Adrenal gland (tissue), 5 donors: ENCODE results near the gene SLC50A1.

Experiments
- POLR2A ChIP-seq, 2 donors: fragments of 450-650 bp; IDR thresholded peaks; one replicate each; pipeline ENCODE4 v1.6.1; 2017; ENCODE audit warnings: antibody characterized with exemption in 2 of 2, mild to moderate bottlenecking in 2 of 2, moderate library complexity in 1 of 2
- TF ChIP-seq, protein P1 (sequence below), 6 experiments: fragments of 450-650 bp in 4 of 6; fragments of 200-600 bp in 2 of 6; sonication (generic) in 1 of 6; IDR thresholded peaks; 1 replicate in 5 of 6; 2 replicates in 1 of 6; pipeline versions ENCODE4 v1.5.1 to v1.8.0; 2016 to 2021; ENCODE audit warnings: antibody characterized with exemption in 6 of 6, mild to moderate bottlenecking in 2 of 6, moderate library complexity in 1 of 6
- donor health status: DM: no; HTN: no; CAD: no.

DNA sequence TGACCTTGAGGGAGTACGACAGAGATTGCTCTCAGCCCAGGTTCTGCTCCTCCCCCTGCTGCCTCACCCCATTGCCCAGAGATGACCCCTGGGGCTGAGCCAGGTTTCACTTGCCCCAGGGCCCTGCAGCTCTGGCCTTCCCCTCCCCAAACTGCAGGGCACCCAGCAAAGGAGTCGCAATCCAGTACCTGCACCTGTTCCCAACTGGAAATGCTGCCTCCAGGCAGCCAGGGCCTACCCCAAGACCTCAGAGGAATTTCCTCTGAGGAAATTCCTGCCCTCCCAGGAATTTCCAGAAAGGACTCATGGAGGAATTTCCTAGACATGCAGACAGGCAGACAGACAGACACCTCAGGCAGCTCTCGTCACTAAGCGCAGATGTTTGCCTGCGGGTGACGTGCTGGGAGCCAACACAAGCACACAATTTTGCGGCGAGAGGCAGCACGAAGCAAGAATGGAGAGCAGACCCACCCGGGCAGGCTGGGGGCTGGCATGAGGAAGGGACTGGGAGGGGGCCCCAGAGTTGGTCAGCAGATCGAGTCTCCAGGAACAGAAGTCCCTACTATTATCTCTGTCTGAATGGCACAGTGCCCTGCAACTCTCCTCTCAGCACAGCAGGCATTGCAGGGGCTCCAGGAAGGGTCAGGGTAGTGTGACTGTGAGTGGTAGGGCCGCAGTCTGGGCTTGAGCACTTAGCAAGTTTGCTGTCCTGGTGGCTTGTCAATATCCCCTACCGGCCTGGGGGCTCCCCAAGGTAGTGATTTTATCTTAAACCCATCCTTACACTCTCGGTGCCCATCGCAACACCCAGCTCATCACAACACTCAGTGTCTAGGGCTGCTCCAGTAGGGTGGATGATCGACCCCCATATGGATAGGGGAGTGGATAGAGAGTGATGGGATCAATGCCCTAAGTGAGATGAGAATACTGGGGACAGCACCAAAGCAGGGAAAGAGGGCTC lies 10.9 kb upstream of the SLC50A1 start:
- no peak for TF ChIP-seq POLR2A (IDR thresholded peaks at IDR 0.05)
- TF ChIP-seq, protein P1, sequence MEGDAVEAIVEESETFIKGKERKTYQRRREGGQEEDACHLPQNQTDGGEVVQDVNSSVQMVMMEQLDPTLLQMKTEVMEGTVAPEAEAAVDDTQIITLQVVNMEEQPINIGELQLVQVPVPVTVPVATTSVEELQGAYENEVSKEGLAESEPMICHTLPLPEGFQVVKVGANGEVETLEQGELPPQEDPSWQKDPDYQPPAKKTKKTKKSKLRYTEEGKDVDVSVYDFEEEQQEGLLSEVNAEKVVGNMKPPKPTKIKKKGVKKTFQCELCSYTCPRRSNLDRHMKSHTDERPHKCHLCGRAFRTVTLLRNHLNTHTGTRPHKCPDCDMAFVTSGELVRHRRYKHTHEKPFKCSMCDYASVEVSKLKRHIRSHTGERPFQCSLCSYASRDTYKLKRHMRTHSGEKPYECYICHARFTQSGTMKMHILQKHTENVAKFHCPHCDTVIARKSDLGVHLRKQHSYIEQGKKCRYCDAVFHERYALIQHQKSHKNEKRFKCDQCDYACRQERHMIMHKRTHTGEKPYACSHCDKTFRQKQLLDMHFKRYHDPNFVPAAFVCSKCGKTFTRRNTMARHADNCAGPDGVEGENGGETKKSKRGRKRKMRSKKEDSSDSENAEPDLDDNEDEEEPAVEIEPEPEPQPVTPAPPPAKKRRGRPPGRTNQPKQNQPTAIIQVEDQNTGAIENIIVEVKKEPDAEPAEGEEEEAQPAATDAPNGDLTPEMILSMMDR (IDR thresholded peaks at IDR 0.05), result no peak
